Thymus (tissue), 11 donors: ENCODE results near the gene ETF1. TPM values are rescaled to one million over a fixed set of nuclear protein-coding genes. Genes with fewer than 3 reads are reported as not detected.

ENCODE experiments used
- DNase-seq, 9 donors: peaks; one replicate each; pipeline ENCODE4 v3.0.0-alpha.2; 2013; ENCODE audit warnings: low spot score in 9 of 9, low read depth in 6 of 9, missing footprints in 1 of 9
- H3K27ac ChIP-seq, 2 donors: one replicate each; pipeline ENCODE4 v1.5.1; 2013; ENCODE audit warnings: control low read depth in 1 of 2, low read depth in 1 of 2, low read length in 1 of 2, mild to moderate bottlenecking in 1 of 2, moderate library complexity in 1 of 2
- H3K27me3 ChIP-seq, 2 donors: one replicate each; pipeline ENCODE4 v1.5.1; 2013; ENCODE audit warnings: low read length in 1 of 2; ENCODE audit not compliant: control insufficient read depth in 2 of 2, insufficient read depth in 1 of 2
- H3K36me3 ChIP-seq, 2 donors: one replicate each; pipeline ENCODE4 v1.5.1; 2013; ENCODE audit warnings: low read length in 1 of 2, mild to moderate bottlenecking in 1 of 2, moderate library complexity in 1 of 2; ENCODE audit not compliant: control insufficient read depth in 2 of 2, insufficient read depth in 2 of 2
- H3K4me1 ChIP-seq, 2 donors: one replicate each; pipeline ENCODE4 v1.5.1; 2013; ENCODE audit warnings: low read length in 2 of 2; ENCODE audit not compliant: control insufficient read depth in 2 of 2, insufficient read depth in 2 of 2
- H3K4me3 ChIP-seq, 2 donors: one replicate each; pipeline ENCODE4 v1.5.1; 2013; ENCODE audit warnings: low read length in 2 of 2, control low read depth in 1 of 2, mild to moderate bottlenecking in 1 of 2
- H3K9me3 ChIP-seq, 2 donors: one replicate each; pipeline ENCODE4 v1.5.1; 2013; ENCODE audit warnings: low read length in 1 of 2, mild to moderate bottlenecking in 1 of 2; ENCODE audit not compliant: control insufficient read depth in 2 of 2, insufficient read depth in 1 of 2
- WGBS: extraction: QIAGEN DNeasy Blood & Tissue Kit; methylation state at CpG from one replicate; pipeline ENCODE4 v1.1.7; 2013; 5-methylcytosine and 5-hydroxymethylcytosine counted together
- polyA plus RNA-seq: library from polyadenylated mRNA; stranded (reverse); fragments of 200-250 nt; gene quantifications from one replicate; pipeline ENCODE4 v1.2.3, GENCODE V29; 2013
- total RNA-seq: library from RNA; stranded (reverse); fragments of 120-200 nt; gene quantifications from one replicate; pipeline ENCODE4 v1.2.4, GENCODE V29; 2013
- donor health status: healthy.

ETF1 gene
- total and polyA plus RNA-seq, 2 donors = 54.8 to 56.8 TPM

DNA sequence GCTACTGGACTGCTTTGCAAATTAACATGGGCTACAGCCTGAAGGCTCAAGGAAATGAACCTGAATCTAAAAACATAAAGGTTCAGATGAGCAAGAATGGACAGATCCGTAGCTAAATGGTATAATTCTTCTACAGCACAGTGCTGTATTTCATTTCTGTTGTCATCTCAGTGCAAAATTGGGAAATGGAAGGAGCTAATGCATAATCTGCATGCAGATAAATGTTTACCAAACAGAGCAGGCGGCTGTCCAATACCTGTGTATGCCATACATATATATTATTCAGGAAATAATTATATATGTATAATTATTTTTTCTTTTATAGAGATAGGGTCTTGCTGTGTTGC lies 36.5 kb upstream of the ETF1 start:
- Histone ChIP-seq H3K27me3 (no peaks in the 10 kb centered on the region), H3K27ac (no peak overlapping the region), H3K4me3 (no peak overlapping the region), H3K4me1 (peaks cover 5 to 8% of the 10 kb centered on the region in 2 donors), H3K9me3 (peaks cover 0 to 10% of the 10 kb centered on the region in 2 donors), H3K36me3 (peaks cover 0 to 4% of the 10 kb centered on the region in 2 donors)
- no peak for DNase-seq
- 53% methylated on average over 2 of the region's 2 CpGs for WGBS

DNA sequence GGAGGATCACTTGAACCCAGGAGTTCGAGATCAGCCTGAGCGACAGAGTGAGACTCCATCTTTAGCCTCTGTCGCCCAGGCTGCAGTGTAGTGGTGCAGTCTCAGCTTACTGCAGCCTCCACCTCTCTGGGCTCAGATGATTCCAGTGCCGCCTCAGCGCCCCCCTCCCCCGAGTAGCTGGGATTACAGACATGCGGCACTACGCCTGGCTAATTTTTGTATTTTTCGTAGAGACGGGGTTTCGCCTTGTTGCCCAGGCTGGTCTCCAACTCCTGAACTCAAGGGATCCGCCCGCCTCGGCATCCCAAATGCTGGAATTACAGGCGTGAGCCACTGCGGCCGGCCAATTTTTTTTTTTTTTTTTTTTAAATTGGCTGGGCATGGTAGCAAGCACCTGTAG lies 34.4 kb upstream of the ETF1 start:
- peaks cover 0 to 10% of the 10 kb centered on the region in 2 donors for H3K9me3 ChIP-seq
- DNase-seq = no peak
- no peak overlapping the region for H3K4me3 ChIP-seq
- no peaks in the 10 kb centered on the region for H3K27me3 ChIP-seq
- no peak overlapping the region for H3K27ac ChIP-seq
- WGBS = 97% methylated on average over 17 of the region's 17 CpGs
- H3K36me3 ChIP-seq = peaks cover 11 to 14% of the 10 kb centered on the region in 2 donors
- H3K4me1 ChIP-seq = peaks cover 11 to 13% of the 10 kb centered on the region in 2 donors

DNA sequence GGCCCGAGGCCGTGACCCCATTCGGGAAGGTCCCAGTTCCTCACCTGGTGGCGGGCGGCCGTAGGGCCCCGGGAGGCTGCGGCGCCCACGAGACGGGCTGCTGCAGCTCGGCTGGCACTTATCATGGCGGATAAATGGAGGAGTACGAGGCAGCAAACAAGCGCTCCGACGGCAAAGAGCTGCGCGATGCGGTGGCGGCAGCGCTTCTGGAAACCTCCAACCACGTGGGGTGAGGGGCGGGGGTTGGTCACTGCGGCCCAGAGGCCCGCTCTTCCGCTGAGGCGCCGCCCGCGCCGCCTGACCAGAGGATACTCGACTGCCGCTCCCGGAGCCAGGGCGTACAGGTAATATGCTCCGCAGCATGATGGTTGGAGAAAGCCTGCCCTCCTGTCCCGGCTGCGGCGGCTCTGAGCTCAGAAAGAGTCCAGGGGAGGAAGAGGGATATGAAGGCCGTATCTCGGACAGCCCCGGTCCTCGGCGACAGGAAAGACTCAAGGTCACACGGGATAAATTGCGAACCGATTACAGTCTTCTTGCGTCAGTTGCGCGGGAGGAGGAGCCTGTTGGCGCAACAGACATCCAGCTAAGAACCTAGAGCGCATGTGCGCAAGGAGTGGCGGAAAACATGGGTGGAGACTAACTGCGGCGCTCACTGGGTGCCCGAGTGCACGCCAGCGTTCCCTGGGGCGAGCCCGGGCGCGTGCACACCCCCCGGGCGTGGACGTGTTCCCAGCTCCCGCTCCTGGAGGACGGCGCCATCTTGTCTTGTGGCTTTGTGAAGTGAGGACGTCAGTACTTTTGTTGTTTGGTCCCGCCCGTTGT lies 32.4 kb upstream of the ETF1 start, which contains the start of gene HSPA9:
TSS of gene HSPA9 (minus strand) at position 208 of the 822 bp plus-strand sequence. CDS start at position 125, 83 bp downstream.
- H3K4me3 ChIP-seq = peak within 1 kb of the TSS; percentile 97 to 99
- peak; percentile 97 to 100 (median 99) for DNase-seq
- H3K36me3 ChIP-seq = peaks cover 30 to 31% of the 10 kb centered on the region in 2 donors
- H3K9me3 ChIP-seq = peaks cover 0 to 10% of the 10 kb centered on the region in 2 donors
- H3K27ac ChIP-seq = peak within 1 kb of the TSS; percentile 100
- under 1% methylated on average over 73 of the region's 73 CpGs for WGBS
- peaks cover 11 to 13% of the 10 kb centered on the region in 2 donors for H3K4me1 ChIP-seq
- H3K27me3 ChIP-seq = no peaks in the 10 kb centered on the region

DNA sequence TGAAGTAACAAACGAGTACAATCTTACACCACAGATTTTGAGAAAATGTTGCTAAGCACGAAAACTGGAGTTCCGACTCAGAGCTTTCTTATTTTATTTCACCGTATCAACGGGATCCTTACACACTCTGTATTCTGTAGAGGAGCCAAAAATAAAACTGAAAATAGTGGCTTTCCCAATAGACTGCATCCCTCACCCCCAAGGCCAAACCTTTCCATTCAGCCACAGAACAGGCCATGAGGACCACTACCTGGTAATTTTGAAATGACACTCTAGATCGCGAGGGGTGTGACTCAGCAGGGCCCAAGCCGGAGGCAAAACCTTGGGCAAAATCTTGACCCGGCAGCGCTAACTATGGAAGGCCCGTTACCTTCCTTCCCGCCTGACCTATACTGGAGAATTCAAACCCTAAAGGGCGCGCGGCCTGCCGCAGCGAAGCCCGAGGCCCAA lies 31.7 kb upstream of the ETF1 start:
- no peaks in the 10 kb centered on the region for H3K27me3 ChIP-seq
- peak in 1 of 9 donors; percentile 1 for DNase-seq
- H3K27ac ChIP-seq = peak overlapping the region; percentile 100
- H3K4me3 ChIP-seq = peak overlapping the region; percentile 97 to 99
- peaks cover 0 to 10% of the 10 kb centered on the region in 2 donors for H3K9me3 ChIP-seq
- WGBS = under 1% methylated on average over 18 of the region's 18 CpGs
- peaks cover 11 to 13% of the 10 kb centered on the region in 2 donors for H3K4me1 ChIP-seq
- peaks cover 34 to 37% of the 10 kb centered on the region in 2 donors for H3K36me3 ChIP-seq

DNA sequence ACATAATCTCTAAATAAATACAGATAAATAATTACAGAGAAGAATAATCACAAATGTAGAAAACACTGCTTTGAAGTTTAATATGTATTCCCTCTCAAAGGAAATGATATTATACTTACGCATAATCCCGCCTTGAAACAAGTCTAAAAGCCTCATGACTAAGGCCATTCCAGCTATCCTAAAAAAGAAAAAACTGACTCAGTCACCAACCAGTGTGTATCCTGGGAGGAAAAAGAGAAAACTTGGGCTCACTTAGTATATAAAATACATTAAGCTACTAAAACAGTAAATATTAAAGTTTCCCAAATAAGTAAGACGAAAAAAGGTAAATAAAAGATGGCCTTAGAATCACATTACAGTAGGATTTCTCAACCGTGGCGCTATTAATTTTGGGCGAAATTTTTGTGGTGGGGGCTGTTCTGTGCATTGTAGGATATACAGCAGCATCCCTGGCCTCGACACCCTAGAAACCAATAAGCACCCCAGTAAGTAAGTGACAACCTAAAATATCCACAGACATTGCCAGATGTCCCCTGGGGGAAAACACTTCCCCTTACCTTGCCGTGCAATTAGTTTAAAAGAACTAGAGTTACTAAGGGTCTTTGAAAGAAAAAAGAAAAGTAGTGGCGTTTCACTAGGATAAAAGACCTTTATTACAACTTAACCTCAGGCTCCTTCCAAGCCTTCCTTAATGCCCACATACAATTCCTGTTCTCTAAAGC lies 31.1 kb upstream of the ETF1 start:
- WGBS = 55% methylated on average over 9 of the region's 9 CpGs
- Histone ChIP-seq H3K4me3 (peak overlapping the region; percentile 97 to 99), H3K4me1 (peaks cover 11 to 13% of the 10 kb centered on the region in 2 donors), H3K9me3 (peaks cover 0 to 10% of the 10 kb centered on the region in 2 donors), H3K27ac (peak overlapping the region in 1 of 2 donors; percentile 100), H3K27me3 (no peaks in the 10 kb centered on the region), H3K36me3 (peaks cover 36 to 43% of the 10 kb centered on the region in 2 donors)
- DNase-seq = peak in 2 of 9 donors; percentile 7 to 9

DNA sequence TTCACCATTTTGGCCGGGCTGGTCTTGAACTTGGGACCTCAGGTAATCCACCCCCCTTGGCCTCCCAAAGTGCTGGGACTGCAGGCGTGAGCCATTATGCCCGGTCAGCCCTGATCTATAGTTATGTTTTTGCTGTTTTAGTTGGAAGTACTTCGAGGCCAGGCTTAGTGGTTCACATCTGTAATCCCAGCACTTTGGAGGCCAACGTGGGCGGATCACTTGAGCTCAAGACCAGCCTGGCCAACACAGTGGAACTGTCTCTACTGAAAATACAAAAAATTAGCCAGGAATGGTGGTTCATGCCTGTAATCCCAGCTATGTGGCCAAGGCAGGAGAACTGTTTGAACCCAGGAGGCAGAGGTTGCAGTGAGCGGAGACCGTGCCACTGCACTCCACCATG lies 30.2 kb upstream of the ETF1 start:
- H3K27ac ChIP-seq = no peak overlapping the region
- H3K4me1 ChIP-seq = peaks cover 11 to 13% of the 10 kb centered on the region in 2 donors
- no peak for DNase-seq
- H3K4me3 ChIP-seq = no peak overlapping the region
- H3K9me3 ChIP-seq = peaks cover 0 to 10% of the 10 kb centered on the region in 2 donors
- no peaks in the 10 kb centered on the region for H3K27me3 ChIP-seq
- H3K36me3 ChIP-seq = peaks cover 43 to 52% of the 10 kb centered on the region in 2 donors
- WGBS = 86% methylated on average over 8 of the region's 8 CpGs

DNA sequence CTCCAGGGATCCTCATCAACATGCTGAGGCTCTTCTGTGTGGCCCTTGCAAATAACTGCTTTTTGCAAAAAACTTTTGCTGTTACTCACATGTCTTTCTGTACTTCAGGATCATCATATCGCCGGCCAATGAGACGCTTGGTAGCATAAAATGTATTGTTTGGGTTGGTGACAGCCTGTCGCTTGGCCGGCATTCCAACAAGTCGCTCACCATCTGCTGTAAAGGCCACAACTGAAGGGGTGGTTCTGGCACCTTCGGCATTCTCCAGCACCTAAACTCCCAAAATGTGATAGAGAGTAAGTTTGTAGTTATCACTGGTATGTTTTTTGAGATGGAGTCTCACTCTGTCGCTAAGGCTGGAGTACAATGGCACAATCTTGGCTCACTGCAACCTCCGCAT lies 27.8 kb upstream of the ETF1 start:
- DNase-seq = no peak
- WGBS = 98% methylated on average over 9 of the region's 9 CpGs
- Histone ChIP-seq H3K27ac (no peak overlapping the region), H3K4me3 (no peak overlapping the region), H3K9me3 (peaks cover 0 to 6% of the 10 kb centered on the region in 2 donors), H3K27me3 (no peaks in the 10 kb centered on the region), H3K4me1 (peaks cover 7% of the 10 kb centered on the region in 2 donors), H3K36me3 (peaks cover 54 to 74% of the 10 kb centered on the region in 2 donors)

DNA sequence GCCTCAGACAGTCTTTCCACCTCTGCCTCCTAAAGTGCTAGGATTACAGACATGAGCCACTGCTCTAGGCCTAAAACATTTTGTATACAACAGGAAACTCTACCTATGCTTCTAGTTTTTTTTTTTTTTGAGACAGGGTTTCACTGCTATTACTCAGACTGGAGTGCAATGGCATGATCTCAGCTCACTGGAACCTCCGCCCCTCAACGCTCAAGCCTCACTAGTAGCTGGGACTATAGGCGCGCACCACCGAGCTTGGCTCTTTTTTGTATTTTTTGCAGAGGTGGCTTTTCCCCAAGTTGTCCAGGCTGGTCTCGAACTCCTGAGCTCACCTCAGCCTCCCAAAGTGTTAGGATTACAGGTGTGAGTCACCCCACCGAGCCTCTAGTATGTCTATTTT lies 26.7 kb upstream of the ETF1 start:
- H3K9me3 ChIP-seq = no peaks in the 10 kb centered on the region
- WGBS = 97% methylated on average over 7 of the region's 7 CpGs
- DNase-seq = no peak
- H3K27me3 ChIP-seq = no peaks in the 10 kb centered on the region
- peaks cover 5 to 6% of the 10 kb centered on the region in 2 donors for H3K4me1 ChIP-seq
- peaks cover 59 to 84% of the 10 kb centered on the region in 2 donors for H3K36me3 ChIP-seq
- H3K4me3 ChIP-seq = no peak overlapping the region
- no peak overlapping the region for H3K27ac ChIP-seq
